NB4 (cell line): Measurements from ENCODE around the gene SYT3.

ENCODE experiments used
- POLR2A ChIP-seq: IDR thresholded peaks from 2 replicates; pipeline ENCODE4 v1.6.1; 2011; ENCODE audit warnings: mild to moderate bottlenecking; ENCODE audit not compliant: insufficient read length; ENCODE audit errors: extremely low read depth
- TF ChIP-seq, protein P1 (sequence below): IDR thresholded peaks from one replicate; pipeline ENCODE4 v1.5.1; 2012; ENCODE audit warnings: low read depth, low read length
- TF ChIP-seq, protein P2 (sequence below): IDR thresholded peaks from 2 replicates; pipeline ENCODE4 v1.6.1; 2011; ENCODE audit warnings: low read depth, low read length

DNA sequence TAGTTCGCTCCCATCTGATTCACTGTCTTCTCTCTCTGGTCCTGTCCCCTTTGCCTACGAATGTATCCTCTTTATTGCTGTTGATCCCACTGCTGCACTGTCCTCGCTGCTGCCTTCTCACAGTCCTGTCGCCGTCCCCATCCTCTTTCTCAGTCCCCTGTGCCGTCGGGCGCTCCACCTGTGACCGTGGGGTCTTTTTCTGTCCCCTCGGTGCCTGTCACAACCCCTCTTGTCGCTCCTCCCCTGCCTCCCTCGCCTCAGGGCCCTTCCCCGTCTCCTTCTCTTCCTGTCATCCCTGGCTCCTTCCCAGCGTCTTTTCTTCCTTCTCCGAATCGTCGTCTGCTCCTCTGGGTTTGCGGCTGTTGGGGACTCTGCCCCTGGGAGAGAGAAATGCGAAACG lies 32.3 kb downstream of the SYT3 start:
- TF ChIP-seq POLR2A: no peak
- TF ChIP-seq, protein P1, sequence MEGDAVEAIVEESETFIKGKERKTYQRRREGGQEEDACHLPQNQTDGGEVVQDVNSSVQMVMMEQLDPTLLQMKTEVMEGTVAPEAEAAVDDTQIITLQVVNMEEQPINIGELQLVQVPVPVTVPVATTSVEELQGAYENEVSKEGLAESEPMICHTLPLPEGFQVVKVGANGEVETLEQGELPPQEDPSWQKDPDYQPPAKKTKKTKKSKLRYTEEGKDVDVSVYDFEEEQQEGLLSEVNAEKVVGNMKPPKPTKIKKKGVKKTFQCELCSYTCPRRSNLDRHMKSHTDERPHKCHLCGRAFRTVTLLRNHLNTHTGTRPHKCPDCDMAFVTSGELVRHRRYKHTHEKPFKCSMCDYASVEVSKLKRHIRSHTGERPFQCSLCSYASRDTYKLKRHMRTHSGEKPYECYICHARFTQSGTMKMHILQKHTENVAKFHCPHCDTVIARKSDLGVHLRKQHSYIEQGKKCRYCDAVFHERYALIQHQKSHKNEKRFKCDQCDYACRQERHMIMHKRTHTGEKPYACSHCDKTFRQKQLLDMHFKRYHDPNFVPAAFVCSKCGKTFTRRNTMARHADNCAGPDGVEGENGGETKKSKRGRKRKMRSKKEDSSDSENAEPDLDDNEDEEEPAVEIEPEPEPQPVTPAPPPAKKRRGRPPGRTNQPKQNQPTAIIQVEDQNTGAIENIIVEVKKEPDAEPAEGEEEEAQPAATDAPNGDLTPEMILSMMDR: no peak
- TF ChIP-seq, protein P2, sequence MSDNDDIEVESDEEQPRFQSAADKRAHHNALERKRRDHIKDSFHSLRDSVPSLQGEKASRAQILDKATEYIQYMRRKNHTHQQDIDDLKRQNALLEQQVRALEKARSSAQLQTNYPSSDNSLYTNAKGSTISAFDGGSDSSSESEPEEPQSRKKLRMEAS: no peak
